Cardiac fibroblast (primary cell): Measurements from ENCODE around the gene CASQ2.

ENCODE experiments used
- DNase-seq, 2 donors: peaks; one replicate each; pipeline versions ENCODE4 v3.0.0 to v3.0.0-alpha.2; 2010; ENCODE audit warnings: low read depth in 2 of 2
- H3K4me3 ChIP-seq, 2 donors: replicated peaks in 1 of 2; 1 replicate in 1 of 2; 2 replicates in 1 of 2; pipeline ENCODE4 v1.5.1; 2011; ENCODE audit warnings: low read depth in 2 of 2, low read length in 2 of 2, mild to moderate bottlenecking in 2 of 2, moderate library complexity in 1 of 2
- TF ChIP-seq, protein P1 (sequence below): IDR thresholded peaks from one replicate; pipeline ENCODE4 v1.5.1; 2011; ENCODE audit warnings: low read depth, mild to moderate bottlenecking, low read length, inconsistent platforms

The CASQ2 gene

DNA sequence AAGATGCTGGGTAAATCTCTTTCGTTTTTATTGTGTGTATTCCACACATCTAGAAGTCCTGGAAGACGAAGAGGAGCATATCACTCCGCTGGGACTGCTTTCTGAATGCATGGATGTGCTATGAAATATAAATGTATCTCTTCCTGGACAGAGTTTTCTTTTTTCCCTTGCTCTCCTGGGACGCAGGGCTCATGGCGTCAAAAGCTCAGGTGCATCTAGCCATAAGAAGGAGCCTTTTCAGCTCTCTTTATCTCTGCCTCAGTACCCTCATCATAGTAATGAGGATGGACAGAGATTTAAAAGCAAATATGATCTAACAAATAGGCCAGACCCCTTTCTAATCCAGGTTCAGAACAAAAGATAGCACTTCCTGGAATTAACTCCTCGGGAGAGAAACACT is 27.5 kb upstream of the CASQ2 start:
- TF ChIP-seq, protein P1, sequence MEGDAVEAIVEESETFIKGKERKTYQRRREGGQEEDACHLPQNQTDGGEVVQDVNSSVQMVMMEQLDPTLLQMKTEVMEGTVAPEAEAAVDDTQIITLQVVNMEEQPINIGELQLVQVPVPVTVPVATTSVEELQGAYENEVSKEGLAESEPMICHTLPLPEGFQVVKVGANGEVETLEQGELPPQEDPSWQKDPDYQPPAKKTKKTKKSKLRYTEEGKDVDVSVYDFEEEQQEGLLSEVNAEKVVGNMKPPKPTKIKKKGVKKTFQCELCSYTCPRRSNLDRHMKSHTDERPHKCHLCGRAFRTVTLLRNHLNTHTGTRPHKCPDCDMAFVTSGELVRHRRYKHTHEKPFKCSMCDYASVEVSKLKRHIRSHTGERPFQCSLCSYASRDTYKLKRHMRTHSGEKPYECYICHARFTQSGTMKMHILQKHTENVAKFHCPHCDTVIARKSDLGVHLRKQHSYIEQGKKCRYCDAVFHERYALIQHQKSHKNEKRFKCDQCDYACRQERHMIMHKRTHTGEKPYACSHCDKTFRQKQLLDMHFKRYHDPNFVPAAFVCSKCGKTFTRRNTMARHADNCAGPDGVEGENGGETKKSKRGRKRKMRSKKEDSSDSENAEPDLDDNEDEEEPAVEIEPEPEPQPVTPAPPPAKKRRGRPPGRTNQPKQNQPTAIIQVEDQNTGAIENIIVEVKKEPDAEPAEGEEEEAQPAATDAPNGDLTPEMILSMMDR = no peak
- no peak for DNase-seq
- no peak overlapping the region for H3K4me3 ChIP-seq

DNA sequence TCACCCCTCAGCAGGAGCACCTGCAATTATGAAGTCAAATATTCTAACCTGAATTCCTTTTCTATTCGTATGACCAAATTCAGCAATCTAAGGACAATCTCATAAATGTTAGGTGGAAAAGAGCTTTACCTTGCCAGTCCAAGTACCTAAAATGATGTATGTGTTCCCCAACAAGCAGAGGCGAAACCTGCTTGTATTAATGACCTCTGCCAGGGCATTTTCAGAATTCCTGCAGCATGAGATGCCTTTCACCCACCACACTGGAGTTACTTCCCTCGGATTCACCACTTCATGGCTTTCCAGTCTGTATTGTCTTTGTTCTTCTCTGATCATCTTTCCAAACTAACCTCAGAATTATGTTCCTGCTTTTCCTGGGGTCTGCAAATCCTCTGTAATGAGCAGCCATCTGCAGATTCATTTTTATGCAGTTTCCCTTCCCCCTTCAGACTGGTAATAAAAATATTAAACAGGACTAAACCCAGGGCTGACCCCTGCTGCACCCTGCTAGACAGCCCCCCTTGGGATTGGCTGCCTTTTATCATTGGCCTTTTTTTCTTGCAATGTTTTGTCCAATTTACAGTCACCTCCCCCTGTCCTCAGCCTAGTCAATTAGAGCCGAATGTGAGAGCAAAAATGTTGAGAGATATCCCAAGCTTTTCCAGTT is 26.6 kb upstream of the CASQ2 start:
- TF ChIP-seq, protein P1 = no peak
- no peak for DNase-seq
- no peak overlapping the region for H3K4me3 ChIP-seq

DNA sequence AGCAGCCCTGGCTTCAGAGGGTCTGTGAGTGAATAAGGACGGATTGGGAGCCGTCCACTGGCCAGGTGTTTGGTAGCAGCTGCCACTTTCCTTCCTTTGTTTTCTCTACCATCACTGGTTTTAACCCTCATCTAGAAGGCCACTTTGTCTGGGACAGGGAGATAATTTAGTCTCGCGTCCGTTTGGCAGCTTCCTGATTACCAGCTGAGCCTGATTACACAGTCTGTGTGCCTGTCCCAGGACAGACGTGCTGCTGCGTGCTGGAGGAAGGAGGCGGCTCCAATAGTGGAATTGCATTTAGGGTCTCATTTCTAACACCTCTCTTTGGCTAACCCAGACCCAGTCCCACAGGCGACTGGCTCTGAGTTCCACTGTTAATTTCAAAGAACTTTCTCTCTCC is 24.6 kb upstream of the CASQ2 start:
- TF ChIP-seq, protein P1 = no peak
- no peak for DNase-seq
- H3K4me3 ChIP-seq = no peak overlapping the region

DNA sequence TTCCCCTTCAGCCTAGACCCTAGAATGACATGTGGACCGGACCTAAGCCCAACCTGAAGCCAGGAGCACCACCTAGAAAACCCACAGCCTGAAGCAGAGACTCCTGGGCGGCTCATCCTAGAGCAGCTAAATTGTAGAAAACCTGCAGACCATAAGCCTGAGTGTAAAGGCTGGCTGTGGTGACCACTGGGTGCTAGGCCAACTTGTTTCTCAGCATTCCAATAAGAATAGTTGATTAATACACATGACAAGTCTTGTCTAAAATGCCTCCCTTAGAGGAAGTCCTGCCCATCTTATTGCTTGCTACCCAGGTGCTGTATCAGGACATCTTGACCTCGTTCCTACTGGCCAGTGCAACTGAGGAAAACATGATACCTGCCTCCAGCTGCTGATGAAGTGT is 23.3 kb upstream of the CASQ2 start:
- DNase-seq = no peak
- TF ChIP-seq, protein P1 = no peak
- no peak overlapping the region for H3K4me3 ChIP-seq

DNA sequence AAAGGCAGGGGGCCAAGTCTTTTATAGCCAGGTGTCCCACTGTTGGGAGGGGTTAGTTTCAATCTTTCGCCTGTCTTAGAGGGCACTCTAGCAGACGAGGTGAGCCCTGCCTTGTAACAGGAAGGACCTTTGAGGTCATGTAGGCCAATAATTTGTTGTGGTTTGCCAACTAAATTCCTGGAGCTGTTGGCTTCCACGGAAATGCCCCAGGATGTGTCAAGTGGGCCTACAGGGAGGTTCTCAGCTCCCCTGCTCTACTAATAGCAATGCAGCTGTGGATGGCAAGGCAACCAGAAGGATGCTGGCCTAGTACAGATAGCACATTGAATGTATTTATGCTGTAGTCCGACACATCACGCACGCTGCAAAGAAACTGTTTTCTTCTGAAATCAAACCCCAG is 22.3 kb upstream of the CASQ2 start:
- H3K4me3 ChIP-seq = no peak overlapping the region
- no peak for DNase-seq
- TF ChIP-seq, protein P1 = no peak

DNA sequence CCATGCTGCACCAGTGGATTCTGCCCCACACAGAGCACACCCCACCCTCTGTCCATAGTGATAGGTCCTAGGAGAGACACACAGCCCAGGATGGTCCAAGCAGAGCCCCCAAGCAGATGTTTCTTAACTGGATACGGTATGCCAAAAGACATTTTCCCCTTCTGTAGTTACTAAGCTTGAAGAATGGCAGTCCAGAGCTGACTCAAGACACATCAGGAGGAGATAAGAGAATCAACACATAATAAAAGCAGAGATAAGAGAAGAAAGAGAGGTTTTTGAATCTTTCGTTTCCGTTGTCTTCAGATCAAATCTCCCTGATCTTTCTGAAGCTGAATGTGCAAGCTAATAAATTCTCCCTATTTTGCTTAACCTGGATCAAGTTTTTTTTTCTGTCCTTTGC is 21.8 kb upstream of the CASQ2 start:
- TF ChIP-seq, protein P1 = no peak
- H3K4me3 ChIP-seq = no peak overlapping the region
- DNase-seq = no peak

DNA sequence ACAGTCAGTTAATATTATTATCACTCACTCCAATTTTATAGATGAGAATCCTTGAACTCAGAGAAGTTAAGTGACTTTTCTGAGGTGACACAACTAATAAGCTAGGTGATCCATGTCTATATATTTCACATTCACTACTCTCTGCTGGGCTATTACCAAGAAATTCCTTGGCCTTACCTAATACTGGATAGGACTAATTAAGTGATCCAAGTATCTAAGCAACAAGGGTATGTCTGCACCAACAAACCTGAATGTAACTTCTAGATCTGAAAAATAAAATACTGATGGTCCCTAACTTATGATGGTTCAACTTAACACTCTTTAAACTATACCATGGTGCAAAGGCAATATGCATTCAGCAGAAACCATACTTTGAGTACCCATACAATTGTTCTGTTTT is 14.8 kb upstream of the CASQ2 start:
- H3K4me3 ChIP-seq = no peak overlapping the region
- DNase-seq = no peak
- TF ChIP-seq, protein P1 = no peak
